Neural progenitor cell (in vitro differentiated cells): ENCODE measurements around the gene JAZF1. TPM values are rescaled to one million over a fixed set of nuclear protein-coding genes. Genes with fewer than 3 reads are reported as not detected.

Experiments used
- DNase-seq: peaks from one replicate; pipeline ENCODE4 v3.0.0-alpha.2; 2016; ENCODE audit warnings: low spot score
- H2AFZ ChIP-seq: fragments of 200-600 bp; sonication (generic); replicated peaks from 2 replicates; pipeline ENCODE4 v1.6.1; 2016; ENCODE audit warnings: antibody characterized with exemption
- H3F3A ChIP-seq: fragments of 200-600 bp; sonication (generic); 2 replicates; pipeline ENCODE4 v1.6.1; 2016; ENCODE audit warnings: antibody characterized with exemption, low read depth
- H3K27ac ChIP-seq: fragments of 200-600 bp; sonication (generic); 2 replicates; pipeline ENCODE4 v1.5.1; 2016; ENCODE audit warnings: mild to moderate bottlenecking
- H3K27me3 ChIP-seq: fragments of 200-600 bp; sonication (generic); 2 replicates; pipeline ENCODE4 v1.6.1; 2016; ENCODE audit warnings: mild to moderate bottlenecking, moderate library complexity
- H3K36me3 ChIP-seq: fragments of 200-600 bp; sonication (generic); 2 replicates; pipeline ENCODE4 v1.5.1; 2016
- H3K4me1 ChIP-seq: fragments of 200-600 bp; sonication (generic); 2 replicates; pipeline ENCODE4 v1.6.1; 2016; ENCODE audit warnings: mixed run types
- H3K4me2 ChIP-seq: fragments of 200-600 bp; sonication (generic); 2 replicates; pipeline ENCODE4 v1.6.1; 2016
- H3K4me3 ChIP-seq: fragments of 200-600 bp; sonication (generic); 2 replicates; pipeline ENCODE4 v1.5.1; 2016
- H3K79me2 ChIP-seq: fragments of 200-600 bp; sonication (generic); 2 replicates; pipeline ENCODE4 v1.6.1; 2016; ENCODE audit warnings: low read depth
- H3K9ac ChIP-seq: fragments of 200-600 bp; sonication (generic); 2 replicates; pipeline ENCODE4 v1.6.1; 2016
- H3K9me3 ChIP-seq: fragments of 200-600 bp; sonication (generic); 2 replicates; pipeline ENCODE4 v1.5.1; 2016; ENCODE audit warnings: low read depth
- H4K20me1 ChIP-seq: fragments of 200-600 bp; sonication (generic); 2 replicates; pipeline ENCODE4 v1.6.1; 2016; ENCODE audit warnings: low read depth
- H3K27ac Mint-ChIP-seq: 3 replicates; pipeline ENCODE4 v1.8.0; 2021; ENCODE audit warnings: mixed read lengths
- H3K27me3 Mint-ChIP-seq: 2 replicates; pipeline ENCODE4 v1.8.0; 2022; ENCODE audit warnings: low read depth, mild to moderate bottlenecking, inconsistent platforms, moderate library complexity, mixed read lengths; ENCODE audit not compliant: insufficient read depth
- H3K36me3 Mint-ChIP-seq: 3 replicates; pipeline ENCODE4 v1.8.0; 2021; ENCODE audit warnings: mixed read lengths
- H3K4me1 Mint-ChIP-seq: 3 replicates; pipeline ENCODE4 v1.8.0; 2021; ENCODE audit warnings: mixed read lengths
- H3K4me3 Mint-ChIP-seq: 3 replicates; pipeline ENCODE4 v1.8.0; 2021; ENCODE audit warnings: mild to moderate bottlenecking, moderate library complexity, mixed read lengths
- H3K9me3 Mint-ChIP-seq: 3 replicates; pipeline ENCODE4 v1.8.0; 2020; ENCODE audit warnings: mixed read lengths
- EZH2 ChIP-seq: fragments of 200-600 bp; sonication (generic); IDR thresholded peaks from 2 replicates; pipeline ENCODE4 v1.6.1; 2017; ENCODE audit warnings: antibody characterized with exemption, mild to moderate bottlenecking, moderate library complexity
- EZH2phosphoT487 ChIP-seq: fragments of 200-600 bp; sonication (generic); IDR thresholded peaks from 2 replicates; pipeline ENCODE4 v1.6.1; 2017; ENCODE audit warnings: antibody characterized with exemption
- total RNA-seq: library from RNA; depleted of rRNA; stranded (reverse); fragments of >200 nt; gene quantifications from 2 replicates; pipeline ENCODE4 v1.2.3, GENCODE V29; 2015; ENCODE audit warnings: low replicate concordance
- TF ChIP-seq, protein P1 (sequence below): fragments of 200-600 bp; sonication (generic); IDR thresholded peaks from 2 replicates; pipeline ENCODE4 v1.5.1; 2017; ENCODE audit warnings: antibody characterized with exemption, mild to moderate bottlenecking

Gene JAZF1
- total RNA-seq, 1 donor from 2014 or later, result 3.1 TPM

DNA sequence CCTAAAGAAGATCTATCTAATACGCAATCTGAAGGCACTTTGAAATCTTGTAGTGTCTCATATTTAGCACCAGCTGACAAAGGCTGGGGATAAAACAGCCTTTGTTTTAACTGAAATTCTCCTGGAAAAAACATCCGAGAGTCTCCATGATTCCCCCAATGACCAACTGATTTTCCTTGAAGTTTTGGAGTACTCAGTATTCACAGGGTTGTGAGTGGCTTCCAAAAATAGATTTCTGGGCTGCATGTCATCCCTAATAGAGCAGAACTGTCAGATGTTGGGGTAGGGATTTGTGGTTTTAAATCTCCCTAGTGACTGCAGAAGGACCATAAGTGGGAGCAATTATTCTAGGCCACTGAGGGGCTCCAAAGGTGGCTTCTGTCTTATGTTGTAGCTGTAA is 234.2 kb downstream of the JAZF1 start:
- Mint-ChIP-seq H3K27ac (no peak overlapping the region), H3K27me3 (no peaks in the 10 kb centered on the region), H3K4me1 (peaks cover 7% of the 10 kb centered on the region), H3K36me3 (no peaks in the 10 kb centered on the region), H3K9me3 (no peaks in the 10 kb centered on the region), H3K4me3 (no peak overlapping the region)
- no peak overlapping the region for H2AFZ ChIP-seq
- DNase-seq, result no peak
- no peak overlapping the region for H3K9ac ChIP-seq
- no peak overlapping the region for H3K4me2 ChIP-seq
- no peaks in the 10 kb centered on the region for H3K9me3 ChIP-seq
- H3K4me1 ChIP-seq, result no peaks in the 10 kb centered on the region
- H3F3A ChIP-seq, result no peaks in the 10 kb centered on the region
- H4K20me1 ChIP-seq, result no peaks in the 10 kb centered on the region
- H3K79me2 ChIP-seq, result no peaks in the 10 kb centered on the region
- H3K27ac ChIP-seq, result no peak overlapping the region
- H3K36me3 ChIP-seq, result no peaks in the 10 kb centered on the region
- no peak overlapping the region for H3K4me3 ChIP-seq
- TF ChIP-seq, protein P1, sequence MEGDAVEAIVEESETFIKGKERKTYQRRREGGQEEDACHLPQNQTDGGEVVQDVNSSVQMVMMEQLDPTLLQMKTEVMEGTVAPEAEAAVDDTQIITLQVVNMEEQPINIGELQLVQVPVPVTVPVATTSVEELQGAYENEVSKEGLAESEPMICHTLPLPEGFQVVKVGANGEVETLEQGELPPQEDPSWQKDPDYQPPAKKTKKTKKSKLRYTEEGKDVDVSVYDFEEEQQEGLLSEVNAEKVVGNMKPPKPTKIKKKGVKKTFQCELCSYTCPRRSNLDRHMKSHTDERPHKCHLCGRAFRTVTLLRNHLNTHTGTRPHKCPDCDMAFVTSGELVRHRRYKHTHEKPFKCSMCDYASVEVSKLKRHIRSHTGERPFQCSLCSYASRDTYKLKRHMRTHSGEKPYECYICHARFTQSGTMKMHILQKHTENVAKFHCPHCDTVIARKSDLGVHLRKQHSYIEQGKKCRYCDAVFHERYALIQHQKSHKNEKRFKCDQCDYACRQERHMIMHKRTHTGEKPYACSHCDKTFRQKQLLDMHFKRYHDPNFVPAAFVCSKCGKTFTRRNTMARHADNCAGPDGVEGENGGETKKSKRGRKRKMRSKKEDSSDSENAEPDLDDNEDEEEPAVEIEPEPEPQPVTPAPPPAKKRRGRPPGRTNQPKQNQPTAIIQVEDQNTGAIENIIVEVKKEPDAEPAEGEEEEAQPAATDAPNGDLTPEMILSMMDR, result no peak
- no peak for TF ChIP-seq EZH2
- TF ChIP-seq EZH2phosphoT487, result no peak
- no peaks in the 10 kb centered on the region for H3K27me3 ChIP-seq

DNA sequence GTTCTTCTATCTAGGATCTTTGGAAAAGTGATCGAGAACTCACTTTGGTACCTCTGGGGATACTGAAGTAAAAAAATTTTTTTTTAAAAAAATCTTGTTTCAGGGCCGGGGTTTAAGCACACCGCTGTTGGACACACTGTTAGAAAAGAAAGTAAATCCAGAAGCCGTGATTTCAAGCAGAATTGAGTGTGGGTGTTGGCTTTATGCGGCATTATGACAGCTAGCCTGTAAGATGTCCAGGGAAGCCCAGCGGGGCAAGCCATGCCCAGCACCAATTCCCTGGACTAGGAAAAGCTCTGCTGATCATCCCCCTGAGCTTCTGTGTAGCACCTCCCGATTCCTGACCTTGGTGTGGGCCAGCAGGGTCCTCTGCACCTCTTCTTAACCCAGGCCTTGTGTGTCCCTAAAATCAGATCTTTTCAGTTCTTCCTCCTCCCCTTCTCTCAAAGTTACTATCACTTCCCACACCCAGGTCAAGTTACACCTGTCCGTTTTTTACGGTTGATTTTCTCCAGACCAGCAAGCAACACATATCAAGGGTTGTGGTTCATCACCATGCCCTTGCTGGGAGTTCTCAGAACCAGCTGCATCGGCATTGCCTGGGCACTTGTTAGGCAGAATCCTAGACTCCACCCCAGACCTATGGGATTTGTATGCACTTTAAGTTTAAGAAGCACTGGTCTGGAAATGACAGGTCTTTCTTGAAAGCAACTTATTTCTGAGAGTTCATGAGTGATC is 235.4 kb downstream of the JAZF1 start:
- Histone ChIP-seq H4K20me1 (no peaks in the 10 kb centered on the region), H3K36me3 (no peaks in the 10 kb centered on the region), H3F3A (no peaks in the 10 kb centered on the region), H3K27ac (no peak overlapping the region), H3K9me3 (no peaks in the 10 kb centered on the region), H3K27me3 (no peaks in the 10 kb centered on the region), H3K4me1 (no peaks in the 10 kb centered on the region), H3K79me2 (no peaks in the 10 kb centered on the region), H3K4me2 (no peak overlapping the region), H3K9ac (no peak overlapping the region), H3K4me3 (no peak overlapping the region), H2AFZ (no peak overlapping the region)
- Mint-ChIP-seq H3K4me3 (no peak overlapping the region), H3K27ac (no peak overlapping the region), H3K9me3 (no peaks in the 10 kb centered on the region), H3K36me3 (no peaks in the 10 kb centered on the region), H3K4me1 (peaks cover 8% of the 10 kb centered on the region), H3K27me3 (no peaks in the 10 kb centered on the region)
- TF ChIP-seq, protein P1, result no peak
- no peak for TF ChIP-seq EZH2
- TF ChIP-seq EZH2phosphoT487, result no peak
- no peak for DNase-seq

DNA sequence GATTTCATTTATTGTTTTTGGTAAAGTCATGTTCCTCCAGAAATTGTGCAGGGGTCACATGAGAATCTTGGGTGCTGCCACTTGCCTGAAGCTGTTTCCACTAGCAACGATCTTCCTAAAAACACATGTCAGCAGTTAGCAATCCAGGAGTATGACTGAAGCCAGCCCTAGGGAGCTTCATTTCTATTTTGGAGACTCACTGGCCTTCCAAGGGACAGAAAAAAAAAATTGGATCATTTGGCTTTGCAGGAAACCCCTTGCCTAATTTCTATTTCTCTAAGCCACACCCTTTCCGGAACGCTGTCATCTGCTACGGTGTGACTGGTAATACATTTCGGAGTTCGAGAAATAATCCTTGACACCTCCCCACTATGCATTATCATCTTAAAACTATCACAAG is 236.0 kb downstream of the JAZF1 start:
- Mint-ChIP-seq H3K9me3 (no peaks in the 10 kb centered on the region), H3K36me3 (no peaks in the 10 kb centered on the region), H3K4me1 (peaks cover 8% of the 10 kb centered on the region), H3K27me3 (no peaks in the 10 kb centered on the region), H3K27ac (no peak overlapping the region), H3K4me3 (no peak overlapping the region)
- Histone ChIP-seq H3K9ac (no peak overlapping the region), H3K36me3 (no peaks in the 10 kb centered on the region), H3K4me3 (no peak overlapping the region), H3K27me3 (no peaks in the 10 kb centered on the region), H2AFZ (no peak overlapping the region), H4K20me1 (no peaks in the 10 kb centered on the region), H3K79me2 (no peaks in the 10 kb centered on the region), H3K4me1 (no peaks in the 10 kb centered on the region), H3K9me3 (no peaks in the 10 kb centered on the region), H3K4me2 (no peak overlapping the region), H3K27ac (no peak overlapping the region), H3F3A (no peaks in the 10 kb centered on the region)
- TF ChIP-seq EZH2 (no peak), EZH2phosphoT487 (no peak)
- TF ChIP-seq, protein P1, result no peak
- DNase-seq, result no peak
